Glutamatergic neuron (in vitro differentiated cells): ENCODE data around the gene MCTP2. TPM values are rescaled to one million over a fixed set of nuclear protein-coding genes. Genes with fewer than 3 reads are reported as not detected.

Experiments used
- DNase-seq: peaks from one replicate; pipeline ENCODE4 v3.0.0; 2022
- H3K27ac Mint-ChIP-seq: one replicate; pipeline ENCODE4 v1.8.0; 2020; ENCODE audit warnings: mild to moderate bottlenecking, mixed read lengths, inconsistent platforms; ENCODE audit not compliant: unreplicated experiment
- H3K27me3 Mint-ChIP-seq: one replicate; pipeline ENCODE4 v1.8.0; 2020; ENCODE audit warnings: mild to moderate bottlenecking, moderate library complexity, mixed read lengths, inconsistent platforms; ENCODE audit not compliant: unreplicated experiment
- H3K36me3 Mint-ChIP-seq: one replicate; pipeline ENCODE4 v1.8.0; 2020; ENCODE audit warnings: mild to moderate bottlenecking, mixed read lengths, inconsistent platforms; ENCODE audit not compliant: unreplicated experiment
- H3K4me1 Mint-ChIP-seq: one replicate; pipeline ENCODE4 v1.8.0; 2020; ENCODE audit warnings: mild to moderate bottlenecking, low read depth, mixed read lengths, inconsistent platforms; ENCODE audit not compliant: unreplicated experiment
- H3K4me3 Mint-ChIP-seq: one replicate; pipeline ENCODE4 v1.8.0; 2020; ENCODE audit warnings: mild to moderate bottlenecking, mixed read lengths, inconsistent platforms; ENCODE audit not compliant: unreplicated experiment
- H3K9me3 Mint-ChIP-seq: one replicate; pipeline ENCODE4 v1.8.0; 2020; ENCODE audit warnings: mild to moderate bottlenecking, moderate library complexity, mixed read lengths, inconsistent platforms; ENCODE audit not compliant: unreplicated experiment
- CTCF ChIP-seq: fragments of 200-600 bp; sonication (generic); IDR thresholded peaks from one replicate; pipeline ENCODE4 v1.5.0; 2021; ENCODE audit not compliant: partially characterized antibody, unreplicated experiment
- total RNA-seq: library from RNA; stranded (reverse); fragmentation: NEBNext Ultra II Directional; extraction: Animal tissue kit (Norgen Biotek cat#: 25700); gene quantifications from one replicate; pipeline ENCODE4 v1.2.1, GENCODE V29; 2021; ENCODE audit not compliant: unreplicated experiment

The MCTP2 gene
- total RNA-seq, 1 donor from 2014 or later: 0.44 TPM

- no peak overlapping the region for H3K27ac Mint-ChIP-seq
These were observed 1.6 kb upstream of the MCTP2 start for GRCh38 chr15:94229591-94230369.

GRCh38 chr15:94230431-94230882 is 904 bp upstream of the MCTP2 start:
- peak overlapping the region; percentile 86 for H3K4me3 Mint-ChIP-seq
- H3K36me3 Mint-ChIP-seq: no peaks in the 10 kb centered on the region
- H3K27me3 Mint-ChIP-seq: peaks cover 4% of the 10 kb centered on the region
- no peaks in the 10 kb centered on the region for H3K9me3 Mint-ChIP-seq
- no peak for DNase-seq
- H3K27ac Mint-ChIP-seq: no peak overlapping the region
- no peak for TF ChIP-seq CTCF
- no peaks in the 10 kb centered on the region for H3K4me1 Mint-ChIP-seq

More at GRCh38 chr15:94229591-94230369, 1.6 kb upstream of the MCTP2 start:
- H3K4me1 Mint-ChIP-seq: no peaks in the 10 kb centered on the region
- TF ChIP-seq CTCF: no peak
- peaks cover 4% of the 10 kb centered on the region for H3K27me3 Mint-ChIP-seq
- no peaks in the 10 kb centered on the region for H3K36me3 Mint-ChIP-seq
- H3K9me3 Mint-ChIP-seq: peaks cover 2% of the 10 kb centered on the region
- H3K4me3 Mint-ChIP-seq: no peak overlapping the region
- no peak for DNase-seq

GRCh38 chr15:94231723-94232468 is 535 bp downstream of the MCTP2 start:
- TF ChIP-seq CTCF: no peak
- Mint-ChIP-seq H3K27me3 (peaks cover 5% of the 10 kb centered on the region), H3K9me3 (no peaks in the 10 kb centered on the region), H3K4me1 (no peaks in the 10 kb centered on the region), H3K27ac (no peak overlapping the region), H3K36me3 (no peaks in the 10 kb centered on the region), H3K4me3 (peak overlapping the region; percentile 71)
- peak; percentile 18 for DNase-seq

GRCh38 chr15:94233441-94233840 is 2.1 kb downstream of the MCTP2 start:
- Mint-ChIP-seq H3K27me3 (peaks cover 5% of the 10 kb centered on the region), H3K27ac (no peak overlapping the region), H3K36me3 (no peaks in the 10 kb centered on the region), H3K4me1 (no peaks in the 10 kb centered on the region), H3K9me3 (no peaks in the 10 kb centered on the region), H3K4me3 (no peak overlapping the region)
- no peak for TF ChIP-seq CTCF
- no peak for DNase-seq

GRCh38 chr15:94234300-94234699 is 2.9 kb downstream of the MCTP2 start:
- DNase-seq: no peak
- no peaks in the 10 kb centered on the region for H3K9me3 Mint-ChIP-seq
- no peak for TF ChIP-seq CTCF

More at GRCh38 chr15:94234300-94234699, 2.9 kb downstream of the MCTP2 start:
- Mint-ChIP-seq H3K36me3 (no peaks in the 10 kb centered on the region), H3K27me3 (peaks cover 5% of the 10 kb centered on the region), H3K4me1 (no peaks in the 10 kb centered on the region), H3K4me3 (no peak overlapping the region), H3K27ac (no peak overlapping the region)
